HG03108 (cell line): ENCODE measurements around the gene PRLH.
A peak's percentile ranks its signal among the peaks of the same experiment; 100 is the strongest.
"Not testable (repeated sequence)": the region's sequence is repeated elsewhere in the genome, so short reads cannot be mapped to it uniquely, and the experiment has no call there.

Source experiments
- ATAC-seq: cut with Tn5 transposase; IDR thresholded peaks from one replicate; pipeline ENCODE4 v1.9.1; 2021; ENCODE audit warnings: moderate library complexity; ENCODE audit not compliant: unreplicated experiment

Gene PRLH

DNA sequence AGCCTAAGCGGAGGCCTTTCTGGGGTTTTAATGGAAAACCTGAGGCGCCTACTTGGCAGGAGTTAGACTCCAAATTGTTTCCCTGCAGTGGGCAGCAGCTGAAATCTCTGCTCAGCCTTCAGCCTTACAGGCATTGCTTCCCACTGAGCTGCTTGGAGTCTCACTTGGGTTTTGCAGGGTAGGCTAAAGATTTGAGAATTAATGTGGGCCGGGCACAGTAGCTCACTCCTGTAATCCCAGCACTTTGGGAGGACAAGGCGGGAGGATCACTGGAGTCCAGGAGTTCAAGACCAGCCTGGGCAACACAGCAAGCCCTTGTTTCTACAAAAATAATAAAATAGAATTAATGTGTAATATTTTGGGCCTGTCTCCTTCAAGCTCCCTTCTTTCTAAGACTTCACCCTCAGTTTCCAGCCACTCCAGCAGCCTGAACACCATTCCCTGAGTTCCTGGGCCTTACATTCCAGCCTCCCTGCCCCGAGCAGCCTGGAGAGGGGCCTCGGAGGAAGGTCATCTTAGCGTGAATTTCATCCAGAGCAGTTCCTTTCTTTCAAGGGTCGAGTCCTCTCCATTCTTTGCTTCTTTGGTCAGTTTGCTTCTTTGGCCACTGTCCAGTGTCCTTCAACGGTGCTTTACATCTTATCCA lies 33.2 kb downstream of the PRLH start:
- ATAC-seq = no peak

- ATAC-seq = no peak
Observed at GRCh38 chr2:237600205-237600846, 34.0 kb downstream of the PRLH start.

DNA sequence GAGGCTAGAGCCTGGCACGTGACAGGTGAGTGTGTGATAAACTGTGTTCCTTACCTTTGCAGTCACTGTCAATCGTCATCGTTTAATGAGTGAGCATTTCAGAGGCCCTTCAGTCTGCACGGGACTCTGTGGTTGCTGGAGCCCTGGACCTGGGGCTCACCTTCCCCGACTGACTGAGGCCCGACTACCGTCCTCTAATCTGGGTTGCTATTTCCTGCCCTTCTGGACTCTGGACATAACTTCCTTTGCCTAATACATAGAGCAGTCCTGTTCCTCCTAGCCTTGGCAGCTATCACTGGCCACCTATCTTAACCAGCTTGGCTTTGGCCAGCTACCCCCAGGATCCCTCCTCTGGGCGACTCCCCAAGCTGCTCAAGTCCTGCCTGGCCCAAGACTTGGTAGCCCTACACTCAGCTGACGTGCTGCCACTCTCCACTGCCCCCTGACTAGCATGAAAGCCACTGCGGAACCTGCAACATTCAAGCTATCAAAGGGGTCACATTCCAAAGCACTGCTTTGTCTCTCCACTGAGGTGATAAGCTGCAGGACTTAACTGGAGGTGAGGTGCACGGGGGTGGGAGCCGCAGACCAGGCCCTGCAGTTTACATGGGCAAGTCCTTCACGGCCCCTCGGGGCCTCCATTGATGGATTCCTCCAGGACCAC lies 35.2 kb downstream of the PRLH start:
- ATAC-seq = no peak

- no peak for ATAC-seq
Observed at GRCh38 chr2:237602409-237602808, 36.0 kb downstream of the PRLH start.

DNA sequence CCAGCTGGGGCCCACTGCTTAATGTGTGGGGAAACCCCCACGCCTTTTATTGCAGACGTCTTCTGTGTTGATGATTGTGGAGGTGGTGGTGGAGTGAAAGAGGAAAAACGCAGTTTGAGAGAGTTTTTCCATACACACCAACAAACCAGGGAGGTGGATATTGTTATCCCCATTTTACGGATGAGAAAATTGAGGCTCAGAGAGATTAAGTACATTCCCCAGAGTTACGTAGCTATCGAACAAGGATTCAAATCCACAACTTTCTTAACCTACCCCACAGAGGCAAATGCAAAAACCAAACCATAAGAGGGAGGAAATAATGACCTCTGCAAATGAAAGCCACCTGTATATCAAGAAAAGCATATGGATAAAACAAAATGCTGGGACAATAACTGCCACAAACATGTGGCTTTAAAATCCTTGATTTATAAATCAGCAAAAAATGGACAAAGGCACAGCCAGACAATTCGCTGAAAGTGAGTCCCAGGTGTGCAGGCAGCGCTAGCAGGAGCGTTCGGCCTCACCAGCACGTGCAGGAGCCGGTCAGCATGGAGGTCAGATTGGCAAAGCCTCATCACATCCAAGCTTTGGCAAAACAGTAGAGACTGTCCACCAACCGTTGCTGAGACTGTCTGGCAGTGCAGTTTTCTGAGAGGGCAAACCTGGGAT lies 36.8 kb downstream of the PRLH start:
- no peak for ATAC-seq

DNA sequence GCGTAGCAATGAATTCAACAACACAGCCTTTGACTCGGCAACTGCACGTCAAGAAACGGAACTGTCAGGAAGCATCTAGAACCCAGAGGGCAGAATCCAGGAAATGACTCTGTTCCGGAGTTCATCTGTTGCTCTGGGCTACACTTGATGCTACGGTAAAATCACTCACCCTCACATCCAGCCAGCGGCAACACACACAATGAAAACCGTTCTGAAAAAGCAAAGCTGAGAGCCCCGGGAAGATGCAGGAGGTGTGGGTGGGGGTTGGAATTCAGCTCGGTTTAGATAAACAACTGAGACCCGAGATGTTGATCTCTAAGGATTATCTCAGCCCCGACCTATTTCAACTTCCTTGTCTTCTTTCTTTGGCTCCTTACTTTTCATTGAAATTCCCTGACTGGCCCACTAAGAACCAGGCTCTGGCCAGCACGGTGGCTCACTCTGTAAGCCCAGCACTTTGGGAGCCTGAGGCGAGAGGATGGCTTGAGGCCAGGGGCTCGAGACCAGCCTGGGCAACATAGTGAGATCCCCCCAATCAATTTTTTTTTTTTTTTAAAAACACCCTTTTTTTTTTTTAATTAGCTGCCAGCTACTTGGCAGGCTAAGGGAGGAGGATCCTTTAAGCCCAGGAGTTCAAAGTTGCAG lies 37.5 kb downstream of the PRLH start:
- ATAC-seq = peak; percentile 89

- no peak for ATAC-seq
Observed at GRCh38 chr2:237604391-237604790, 38.0 kb downstream of the PRLH start.

- ATAC-seq = no peak
Observed at GRCh38 chr2:237604960-237605359, 38.6 kb downstream of the PRLH start.

GRCh38 chr2:237606522-237606921 lies 40.1 kb downstream of the PRLH start:
- not testable (repeated sequence) for ATAC-seq

DNA sequence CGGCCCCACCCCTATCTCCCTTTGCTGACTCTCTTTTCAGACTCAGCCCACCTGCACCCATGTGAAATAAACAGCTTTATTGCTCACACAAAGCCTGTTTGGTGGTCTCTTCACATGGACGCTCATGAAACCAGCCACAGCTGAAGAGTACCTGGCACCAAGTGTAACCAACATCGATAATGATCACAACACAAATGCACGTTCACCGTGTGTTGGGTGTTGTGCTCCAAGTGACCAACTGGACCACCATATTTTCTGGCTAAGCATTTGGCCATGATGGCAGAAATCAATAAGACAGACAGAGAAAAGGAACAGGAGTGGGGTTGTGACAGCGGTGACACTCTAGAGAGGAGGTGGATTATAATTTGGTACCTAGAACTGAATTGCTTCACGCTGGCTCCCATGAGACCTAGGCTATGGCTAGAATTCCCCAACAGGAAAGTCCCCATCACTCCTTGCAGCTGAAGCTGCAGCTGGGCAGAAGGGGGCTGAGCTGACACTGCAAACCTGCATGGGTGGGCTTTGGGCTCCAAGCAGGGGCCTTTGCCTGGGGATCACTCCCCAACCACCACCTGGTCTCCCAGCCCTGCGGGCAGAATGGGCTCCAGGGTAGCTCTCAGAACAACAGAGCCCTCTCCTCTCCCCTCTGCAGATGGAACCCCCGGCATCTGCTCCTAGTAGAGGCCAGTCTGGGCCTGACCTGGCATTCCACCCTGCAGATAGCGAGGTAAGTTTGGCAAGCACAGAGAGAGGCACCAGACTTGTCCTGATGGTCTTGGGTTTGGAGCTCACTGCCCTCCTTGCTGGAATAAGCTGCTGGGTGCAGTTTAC lies 46.4 kb downstream of the PRLH start:
- no peak for ATAC-seq

DNA sequence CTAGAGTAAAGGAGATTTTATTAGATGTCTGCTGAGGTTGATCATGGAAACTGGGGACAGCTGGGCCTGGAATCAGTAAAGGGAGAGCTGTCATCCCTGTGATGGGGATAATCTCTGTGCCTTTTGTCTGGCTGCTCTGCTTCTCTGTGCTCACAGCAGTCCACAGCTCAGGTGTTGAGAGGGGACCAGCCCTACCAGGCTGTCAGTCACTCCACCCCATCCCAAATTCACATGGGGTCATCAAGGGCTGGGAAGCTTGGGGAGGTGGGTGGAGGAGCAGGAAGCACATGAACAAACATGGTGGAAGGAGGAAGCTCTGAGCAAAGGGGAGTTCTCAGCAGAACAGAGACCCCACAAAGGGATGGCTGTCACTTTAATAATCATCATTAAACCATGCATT lies 47.3 kb downstream of the PRLH start:
- no peak for ATAC-seq

- ATAC-seq = no peak
Observed at GRCh38 chr2:237614151-237614720, 47.9 kb downstream of the PRLH start.

GRCh38 chr2:237615631-237616249 lies 49.4 kb downstream of the PRLH start:
- ATAC-seq = no peak

GRCh38 chr2:237616373-237616733 lies 50.0 kb downstream of the PRLH start:
- ATAC-seq = no peak
